GM10266 (cell line): ENCODE results near the gene GPR87.

Source experiments
- DNase-seq: peaks from one replicate; pipeline ENCODE4 v3.0.0; 2012; ENCODE audit errors: extremely low spot score
- TF ChIP-seq, protein P1 (sequence below): IDR thresholded peaks from 2 replicates; pipeline ENCODE4 v1.5.1; 2012; ENCODE audit warnings: mild to moderate bottlenecking, low read depth; ENCODE audit not compliant: control insufficient read depth, insufficient read depth; ENCODE audit errors: missing control alignments

Gene GPR87

DNA sequence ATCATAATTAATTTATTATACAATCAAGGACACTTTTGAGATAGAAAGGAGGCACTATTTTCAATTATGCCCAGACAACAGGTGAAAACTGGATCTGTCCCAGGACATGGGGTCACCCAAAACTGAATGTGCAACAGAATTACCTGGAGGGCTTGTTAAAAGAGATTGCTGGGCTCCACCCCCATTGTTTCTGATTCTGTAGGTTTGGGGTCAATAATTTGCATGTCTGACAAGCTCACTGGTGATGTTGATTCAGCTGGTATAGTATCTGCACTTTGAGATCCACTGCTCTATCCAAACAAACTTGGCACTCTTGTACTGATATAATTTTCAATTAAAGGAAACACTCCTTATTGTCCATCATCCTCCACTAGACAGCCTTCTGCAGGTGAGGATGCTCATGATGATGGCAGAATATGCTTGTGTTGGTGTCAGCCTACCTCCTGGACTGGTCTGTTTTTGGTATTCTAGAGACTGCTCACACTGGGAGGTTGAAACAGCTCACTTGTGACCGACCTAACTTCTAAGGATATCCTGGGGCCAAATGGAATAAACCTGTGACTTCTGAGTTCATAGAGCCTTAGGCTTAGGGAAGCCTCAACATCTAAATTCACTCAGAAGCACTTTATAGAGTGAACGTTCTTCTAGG, 40.5 kb downstream of the GPR87 start:
- TF ChIP-seq, protein P1, sequence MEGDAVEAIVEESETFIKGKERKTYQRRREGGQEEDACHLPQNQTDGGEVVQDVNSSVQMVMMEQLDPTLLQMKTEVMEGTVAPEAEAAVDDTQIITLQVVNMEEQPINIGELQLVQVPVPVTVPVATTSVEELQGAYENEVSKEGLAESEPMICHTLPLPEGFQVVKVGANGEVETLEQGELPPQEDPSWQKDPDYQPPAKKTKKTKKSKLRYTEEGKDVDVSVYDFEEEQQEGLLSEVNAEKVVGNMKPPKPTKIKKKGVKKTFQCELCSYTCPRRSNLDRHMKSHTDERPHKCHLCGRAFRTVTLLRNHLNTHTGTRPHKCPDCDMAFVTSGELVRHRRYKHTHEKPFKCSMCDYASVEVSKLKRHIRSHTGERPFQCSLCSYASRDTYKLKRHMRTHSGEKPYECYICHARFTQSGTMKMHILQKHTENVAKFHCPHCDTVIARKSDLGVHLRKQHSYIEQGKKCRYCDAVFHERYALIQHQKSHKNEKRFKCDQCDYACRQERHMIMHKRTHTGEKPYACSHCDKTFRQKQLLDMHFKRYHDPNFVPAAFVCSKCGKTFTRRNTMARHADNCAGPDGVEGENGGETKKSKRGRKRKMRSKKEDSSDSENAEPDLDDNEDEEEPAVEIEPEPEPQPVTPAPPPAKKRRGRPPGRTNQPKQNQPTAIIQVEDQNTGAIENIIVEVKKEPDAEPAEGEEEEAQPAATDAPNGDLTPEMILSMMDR, result no peak
- DNase-seq, result no peak

DNA sequence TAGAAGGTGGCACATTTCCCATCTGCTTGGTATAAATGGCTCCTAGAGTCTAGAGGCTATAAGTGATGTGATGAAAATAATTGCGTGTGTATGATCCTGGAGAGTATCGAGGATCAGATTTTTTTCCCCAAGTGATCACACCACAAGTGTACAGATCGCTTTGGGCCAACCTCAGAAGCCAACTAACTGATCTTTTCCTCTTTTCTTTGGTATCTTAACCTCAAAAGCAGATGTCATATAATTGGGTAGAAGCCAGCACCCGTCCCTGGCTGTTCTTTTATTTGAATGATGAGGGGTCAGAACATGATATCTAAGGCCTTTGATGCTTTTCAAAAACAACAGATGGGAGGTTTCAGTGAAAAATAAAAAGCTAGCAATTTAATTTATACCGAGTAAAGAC, 41.5 kb downstream of the GPR87 start:
- TF ChIP-seq, protein P1, result no peak
- DNase-seq, result no peak

GRCh38 chr3:151269631-151270030, 47.0 kb downstream of the GPR87 start:
- TF ChIP-seq, protein P1, result no peak
- DNase-seq, result no peak

DNA sequence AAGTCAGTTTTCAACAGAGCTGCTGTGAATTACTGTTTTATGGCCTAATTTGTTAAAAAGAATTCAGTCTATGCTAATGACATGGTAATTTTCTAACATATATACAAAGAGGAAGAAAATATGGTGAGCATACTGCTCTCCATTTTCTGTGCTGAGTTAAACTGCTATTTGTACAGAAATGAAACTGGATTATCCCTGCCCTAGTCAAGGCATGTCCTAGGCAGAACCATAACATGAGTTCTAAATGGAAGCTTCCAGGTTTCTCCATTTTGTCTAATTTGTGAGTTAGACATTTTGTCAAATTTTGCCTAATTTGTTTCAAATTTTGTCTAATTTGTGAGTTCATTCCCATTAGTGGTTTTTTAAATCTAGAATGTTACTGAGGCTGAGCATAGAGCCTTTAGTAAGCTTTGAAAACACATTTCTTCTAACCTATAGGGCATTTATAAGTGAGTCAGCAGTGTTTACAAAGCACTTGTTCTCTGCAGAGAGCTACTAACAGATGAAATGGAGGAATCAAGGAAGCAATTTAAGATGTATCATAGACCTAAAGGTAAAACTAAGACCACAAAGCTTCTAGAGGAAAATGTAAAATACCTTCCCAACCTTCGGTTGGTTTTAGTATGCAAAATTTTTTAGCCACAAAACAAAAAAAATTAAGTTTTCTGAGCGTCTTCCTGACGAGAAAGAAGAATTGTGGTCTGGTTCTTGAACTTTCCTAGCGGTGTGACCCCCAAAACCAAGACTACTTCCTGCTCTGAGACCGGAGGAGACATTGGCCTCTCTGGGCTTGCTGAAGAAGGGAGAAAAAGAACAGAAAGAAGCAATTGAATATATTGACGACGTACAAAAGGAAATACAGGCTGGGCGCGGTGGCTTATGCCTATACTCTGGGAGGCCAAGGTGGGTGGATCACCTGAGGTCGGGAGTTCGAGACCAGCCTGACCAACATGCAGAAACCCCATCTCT, 48.1 kb downstream of the GPR87 start:
- TF ChIP-seq, protein P1, result no peak
- DNase-seq, result no peak

- no peak for DNase-seq
- TF ChIP-seq, protein P1, result no peak
Observed at GRCh38 chr3:151267066-151267465, 49.6 kb downstream of the GPR87 start.

- no peak for DNase-seq
- TF ChIP-seq, protein P1, result no peak
Observed at GRCh38 chr3:151265866-151266265, 50.8 kb downstream of the GPR87 start.

- DNase-seq, result no peak
- TF ChIP-seq, protein P1, result no peak
Observed at GRCh38 chr3:151265166-151265565, 51.5 kb downstream of the GPR87 start.
